Activated naive CD4-positive, alpha-beta T cell treated with anti-CD3 and anti-CD28 coated beads, Interleukin-2, amount 50 U/mL, for 16 hours (primary cell): ENCODE measurements around the gene GRIA2.

Experiments used
- DNase-seq: peaks from one replicate; pipeline ENCODE4 v3.0.0-alpha.2; 2020

Gene GRIA2

GRCh38 chr4:157405070-157405469 is 184.5 kb downstream of the GRIA2 start:
- no peak for DNase-seq
